ENCODE results near the gene MMP2.

GRCh38 chr16:55476625-55477533 lies 2.1 kb upstream of the MMP2 start:
- TF ChIP-seq CTCF (IDR thresholded peaks at IDR 0.05) = no peak
- no peak for TF ChIP-seq POLR2A (IDR thresholded peaks at IDR 0.05)
